HG03097 (cell line): ENCODE measurements around the gene ITGA3.

Experiments
- ATAC-seq: cut with Tn5 transposase; IDR thresholded peaks from one replicate; pipeline ENCODE4 v1.9.1; 2021; ENCODE audit not compliant: unreplicated experiment, low FRiP score

The ITGA3 gene

DNA sequence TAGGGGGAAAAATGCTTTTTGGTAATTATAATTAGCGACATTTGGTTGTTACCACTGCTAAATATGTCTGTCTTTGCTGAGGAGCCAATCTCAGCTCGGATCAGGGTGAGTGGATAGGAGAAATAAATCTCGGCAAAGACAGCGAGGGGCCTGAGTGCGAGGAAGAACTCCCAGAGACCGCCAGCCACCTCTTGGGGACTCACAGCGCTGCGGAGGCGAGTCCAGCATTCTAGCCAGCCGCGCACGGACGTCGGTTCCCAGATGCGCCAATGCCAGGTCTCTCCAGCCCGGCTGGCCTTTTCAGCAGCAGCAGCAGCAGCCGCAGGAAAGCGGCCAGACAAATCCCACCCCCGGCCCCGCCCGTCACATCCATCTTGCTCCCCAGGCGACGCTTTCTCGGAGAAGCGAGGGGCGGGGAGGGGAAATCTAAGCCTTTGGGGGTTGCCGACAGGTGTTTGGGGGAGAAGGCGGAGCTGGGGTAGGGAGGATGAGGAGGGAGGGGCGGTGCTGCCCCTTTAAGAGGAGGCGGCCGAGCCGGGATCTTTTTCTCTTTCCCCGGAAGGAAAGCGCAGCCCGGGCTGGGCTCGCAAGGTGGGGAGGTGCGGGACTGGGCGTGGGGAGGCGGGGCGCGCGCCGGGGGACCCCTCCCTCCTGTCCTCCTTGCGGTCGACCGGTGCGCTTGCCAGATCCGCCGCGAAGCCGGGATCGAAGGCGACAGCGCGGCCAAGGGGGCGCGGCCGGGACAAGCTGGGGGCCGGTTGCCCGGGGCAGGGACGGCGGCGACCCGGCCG, at the start of gene ITGA3:
TSS of gene ITGA3 (plus strand) at position 685 of the 791 bp plus-strand sequence. CDS start 330 bp downstream, outside the sequence.
- ATAC-seq: no peak

DNA sequence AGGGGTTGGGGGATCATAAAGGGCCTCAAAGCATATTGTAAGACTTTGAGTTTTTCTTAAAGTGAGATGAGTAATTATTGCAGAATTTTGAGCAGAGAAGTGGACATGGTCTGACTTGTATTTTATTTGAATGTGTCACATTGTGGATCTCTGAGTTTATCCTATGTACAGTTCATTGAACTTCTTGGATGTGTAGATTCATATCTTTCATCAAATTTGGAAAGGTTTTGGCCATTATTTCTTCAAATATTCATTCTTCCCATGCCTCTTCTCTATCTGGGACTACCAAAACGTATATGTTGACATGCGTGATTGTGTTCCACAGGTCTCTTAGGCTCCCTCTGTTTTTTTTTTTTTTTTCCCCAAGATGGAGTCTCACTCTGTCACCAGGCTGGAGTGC, 46.6 kb upstream of the ITGA3 start:
- ATAC-seq: no peak

DNA sequence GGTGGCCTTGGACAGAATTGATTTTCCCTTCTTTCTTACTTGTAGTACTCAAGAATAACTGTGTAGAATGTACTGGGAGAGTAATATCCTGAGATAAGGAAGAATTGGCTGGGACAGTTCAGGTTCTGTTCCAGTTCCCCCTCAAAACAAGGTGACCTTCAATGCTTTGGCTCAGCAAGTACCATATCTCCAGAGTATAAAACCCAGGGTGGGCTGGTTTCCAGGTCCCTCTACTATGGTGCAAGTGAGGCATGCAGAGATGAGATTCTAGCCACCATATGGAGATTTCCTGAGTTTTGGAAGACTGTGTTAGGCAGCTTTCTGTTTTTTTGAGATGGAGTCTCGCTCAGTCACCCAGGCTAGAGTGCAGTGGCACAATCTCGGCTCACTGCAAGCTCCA, 42.8 kb upstream of the ITGA3 start:
- no peak for ATAC-seq

DNA sequence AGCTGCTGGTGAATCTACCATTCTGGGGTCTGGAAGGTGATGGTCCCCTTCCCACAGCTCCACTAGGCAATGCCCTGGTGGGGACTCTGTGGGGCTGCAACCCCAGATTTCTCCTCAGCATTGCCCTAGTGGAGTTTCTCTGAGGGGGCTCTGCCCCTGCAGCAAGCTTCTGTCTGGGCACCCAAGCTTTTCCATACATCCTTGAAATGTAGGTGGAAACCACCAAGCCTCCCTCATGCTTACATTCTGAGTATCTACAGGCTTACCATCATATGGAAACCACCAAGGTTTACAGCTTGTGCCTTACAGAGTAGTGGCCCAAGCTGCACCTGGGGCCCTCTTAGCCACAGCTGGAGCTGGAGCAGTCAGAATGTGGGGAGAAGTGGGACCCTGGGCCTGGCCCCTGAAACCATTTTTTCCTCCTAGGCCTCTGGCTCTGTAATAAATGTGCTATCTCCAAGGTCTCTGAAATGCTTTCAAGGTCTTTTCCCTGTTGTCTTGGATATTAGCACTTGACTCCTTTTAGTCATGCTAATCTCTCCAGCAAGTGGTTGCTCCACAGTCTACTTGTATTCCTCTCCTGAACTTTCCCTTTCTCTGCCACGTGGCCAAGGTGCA, 41.3 kb upstream of the ITGA3 start:
- ATAC-seq: no peak

DNA sequence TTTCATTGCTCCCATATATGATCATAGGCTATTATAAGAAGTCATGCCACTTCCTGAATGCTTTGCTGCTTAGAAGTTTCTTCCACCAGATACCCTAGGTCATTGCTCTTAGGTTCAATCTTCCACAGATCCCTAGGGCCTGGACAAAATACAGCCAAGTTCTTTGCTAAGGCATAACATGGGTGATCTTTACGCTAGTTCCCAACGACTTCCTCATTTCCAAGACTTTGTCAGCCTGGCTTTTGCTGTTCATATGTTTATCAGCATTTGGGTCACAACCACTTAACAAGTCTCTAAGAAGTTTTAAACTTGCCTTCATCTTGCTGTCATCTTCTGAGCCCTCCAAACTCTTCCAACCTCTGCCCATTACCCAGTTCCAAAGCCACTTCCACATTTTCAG, 40.8 kb upstream of the ITGA3 start:
- no peak for ATAC-seq

DNA sequence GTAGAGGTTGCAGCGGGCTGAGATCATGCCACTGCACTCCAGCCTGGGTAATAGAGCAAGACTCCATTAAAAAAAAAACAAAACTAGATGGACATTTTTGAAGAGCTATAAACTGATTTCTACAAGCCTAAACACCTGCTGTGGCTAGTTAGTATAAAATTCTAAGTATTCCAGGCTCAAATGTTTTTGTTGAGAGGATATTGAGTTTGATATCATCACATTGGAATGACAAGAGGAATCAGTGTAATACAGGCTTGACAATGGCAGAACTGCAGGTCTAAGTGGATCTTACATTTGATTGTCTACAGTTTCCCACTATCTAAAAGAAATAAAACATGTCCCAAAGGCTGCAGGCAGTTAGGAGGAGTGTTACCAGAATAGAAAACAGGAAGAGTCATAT, 37.0 kb upstream of the ITGA3 start:
- no peak for ATAC-seq

DNA sequence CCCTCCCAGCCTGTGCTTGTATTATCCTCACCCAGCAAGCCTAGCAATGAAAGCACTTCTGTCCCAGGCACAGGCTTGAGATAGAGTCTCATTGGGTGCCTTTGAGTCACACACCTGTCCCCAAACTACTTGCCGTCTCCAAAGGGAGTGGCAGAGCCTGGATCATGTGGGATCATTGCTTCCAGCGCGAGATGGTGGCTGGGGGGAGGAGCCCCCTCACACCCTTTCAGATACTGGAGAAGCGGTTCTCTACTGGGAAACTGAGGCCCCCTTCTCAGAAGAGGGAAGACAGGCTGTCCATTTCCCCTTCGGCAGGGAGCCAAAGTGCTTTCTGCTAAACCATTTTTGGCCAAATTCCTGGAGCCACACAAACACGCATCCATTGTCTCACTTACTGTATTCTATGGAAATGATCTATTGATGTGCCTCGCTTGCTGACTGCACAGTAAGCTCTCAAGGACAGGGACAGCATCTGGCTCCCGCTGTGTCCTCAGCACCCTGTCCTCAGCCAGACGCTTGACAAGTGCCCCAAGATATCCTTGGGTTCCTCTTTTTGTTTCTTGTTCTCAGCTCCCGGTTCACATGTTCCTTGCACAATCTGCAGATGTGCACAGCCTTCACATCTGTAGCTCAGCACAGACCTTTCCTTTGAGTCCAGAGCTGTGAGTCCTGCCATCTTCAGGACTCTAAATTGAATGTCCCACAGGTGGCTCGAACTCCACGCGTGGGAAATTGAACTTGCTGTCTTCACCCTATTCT, 34.9 kb upstream of the ITGA3 start:
- ATAC-seq: no peak

DNA sequence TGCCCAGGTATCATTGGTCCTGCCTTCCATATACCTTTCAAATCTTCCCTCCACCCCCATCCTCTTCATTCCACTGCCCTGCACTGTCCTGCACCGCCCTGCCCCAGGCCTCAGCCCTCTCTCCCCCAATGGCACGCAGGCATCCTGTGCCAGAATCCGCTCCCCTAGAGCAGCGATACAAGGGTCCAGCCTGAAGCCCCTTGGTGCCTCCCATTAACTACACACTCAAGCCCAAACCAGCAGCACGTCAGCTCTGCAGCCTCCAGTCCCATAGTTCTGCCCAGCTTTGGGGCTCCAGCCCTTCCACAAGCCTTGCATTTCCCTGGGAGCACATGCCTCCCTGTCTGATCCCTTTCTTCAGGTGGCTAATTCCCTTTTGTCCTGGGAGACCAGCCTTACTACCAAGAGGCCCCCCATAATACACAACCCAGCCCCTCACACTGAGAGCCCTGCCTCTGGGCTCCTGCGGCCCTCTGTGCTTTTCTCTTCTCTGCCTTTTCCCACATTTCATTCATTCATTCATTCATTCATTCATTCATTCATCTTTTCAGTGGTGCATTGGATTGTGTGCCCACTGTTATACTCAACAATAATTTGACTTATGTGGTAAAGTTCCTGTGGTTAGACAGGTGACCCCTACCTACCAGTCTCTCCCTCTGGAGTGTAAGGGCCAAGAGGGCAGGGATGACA, 34.1 kb upstream of the ITGA3 start:
- ATAC-seq: no peak

DNA sequence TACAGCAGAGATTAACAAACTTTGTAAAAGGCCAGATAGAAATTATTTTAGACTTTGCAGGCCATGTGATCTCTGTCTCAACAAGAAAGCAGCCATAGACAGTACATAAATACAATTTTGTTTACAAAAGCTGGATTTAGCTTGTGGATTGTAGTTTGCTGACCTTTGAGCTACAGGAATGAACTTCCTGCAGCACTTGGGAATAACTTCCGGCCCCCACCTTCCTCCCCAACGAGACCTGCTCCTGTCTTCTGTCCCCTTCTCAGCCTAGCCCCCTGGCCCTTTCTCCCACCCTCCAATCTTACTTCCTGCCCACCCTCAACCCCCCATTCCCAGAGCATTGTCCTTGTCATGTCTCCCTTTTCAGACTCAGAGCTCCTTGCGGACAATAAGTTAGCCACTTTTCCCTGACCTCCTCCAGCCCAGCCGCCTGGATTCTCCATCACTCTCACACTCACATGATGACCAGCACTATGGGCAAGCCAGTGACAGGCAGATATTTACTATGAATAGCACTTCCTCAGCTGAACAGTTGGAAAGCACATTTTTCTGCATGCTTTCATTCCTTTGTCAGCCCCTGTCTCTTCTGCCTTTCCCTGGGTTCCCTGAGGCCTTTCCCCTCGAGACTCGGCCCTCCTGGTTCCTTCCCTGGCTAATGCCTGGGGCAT, 33.3 kb upstream of the ITGA3 start:
- no peak for ATAC-seq

DNA sequence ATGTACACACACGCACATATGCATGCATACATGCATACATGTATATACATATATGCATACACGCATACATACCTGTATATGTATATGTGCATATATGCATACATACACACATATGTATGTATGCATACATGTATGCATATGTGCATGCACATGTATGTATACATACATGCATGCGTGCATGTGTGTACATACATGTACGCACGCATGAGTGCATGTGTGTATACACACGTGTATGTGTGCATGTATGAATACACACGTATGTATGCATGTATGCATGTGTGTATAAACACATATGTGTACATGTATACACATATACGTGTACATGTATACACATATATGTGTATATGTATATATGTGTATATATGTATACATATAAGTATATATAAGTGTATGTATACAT, 32.4 kb upstream of the ITGA3 start:
- no peak for ATAC-seq

DNA sequence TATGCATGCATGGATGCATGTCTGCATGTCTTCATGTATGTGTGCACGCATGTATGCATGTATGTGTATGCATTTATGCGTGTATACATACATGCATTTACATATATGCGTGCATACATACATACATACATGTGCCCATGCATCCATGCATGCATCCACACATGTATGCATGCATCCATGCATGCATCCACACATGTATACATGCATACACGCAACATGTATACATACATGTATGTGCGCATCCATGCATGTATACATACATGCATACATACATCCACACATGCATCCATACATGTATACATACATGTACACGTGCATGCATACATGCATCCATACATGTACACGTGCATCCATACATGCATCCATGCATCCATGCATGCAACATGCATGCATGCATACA, 31.1 kb upstream of the ITGA3 start:
- ATAC-seq: no peak

DNA sequence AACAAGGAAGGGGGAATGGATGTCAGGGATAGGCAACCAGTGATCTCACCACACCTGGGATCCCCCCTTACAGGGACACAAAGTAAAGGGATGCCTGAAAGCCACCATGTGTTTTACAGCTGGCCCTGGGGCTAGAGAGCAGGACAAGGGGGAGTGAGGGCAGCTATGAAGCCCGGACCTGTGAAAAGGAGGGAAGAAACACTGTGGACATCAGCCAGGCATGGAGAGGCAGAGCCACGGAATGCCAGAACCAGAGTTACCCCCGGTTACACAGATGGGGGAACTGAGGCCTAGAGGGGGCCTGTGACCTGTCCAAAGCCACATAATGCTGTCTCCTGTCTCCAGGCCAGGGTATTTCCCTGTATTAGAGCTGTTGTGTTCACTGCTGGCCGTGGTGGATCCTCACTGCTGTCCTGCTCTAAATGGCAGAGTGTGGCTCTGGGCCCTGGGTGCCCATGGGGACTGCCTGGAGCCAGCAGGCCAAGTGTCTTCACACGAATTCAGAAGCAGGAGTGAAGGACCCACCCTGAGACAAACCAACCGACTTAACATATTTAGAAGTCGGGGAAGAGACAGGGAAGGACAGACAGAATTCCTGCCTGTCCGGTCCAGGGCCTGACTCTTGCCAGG, 29.7 kb upstream of the ITGA3 start:
- no peak for ATAC-seq

DNA sequence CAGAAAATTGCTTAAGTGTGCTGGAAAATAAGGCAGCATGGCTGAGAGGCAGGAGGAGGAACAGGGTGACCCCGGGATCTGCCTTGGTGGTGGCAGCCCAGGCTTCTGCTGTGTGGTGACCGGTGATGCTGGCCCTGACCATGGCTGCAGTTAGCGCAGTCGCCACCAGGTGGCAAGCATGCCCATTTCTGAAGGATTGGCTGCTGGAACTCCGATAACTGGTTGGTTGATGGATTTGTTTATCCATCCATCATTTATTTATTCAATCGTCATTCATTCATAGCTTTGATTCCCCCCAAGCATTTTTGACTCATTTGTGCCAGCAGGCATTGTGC, 29.1 kb upstream of the ITGA3 start:
- no peak for ATAC-seq

DNA sequence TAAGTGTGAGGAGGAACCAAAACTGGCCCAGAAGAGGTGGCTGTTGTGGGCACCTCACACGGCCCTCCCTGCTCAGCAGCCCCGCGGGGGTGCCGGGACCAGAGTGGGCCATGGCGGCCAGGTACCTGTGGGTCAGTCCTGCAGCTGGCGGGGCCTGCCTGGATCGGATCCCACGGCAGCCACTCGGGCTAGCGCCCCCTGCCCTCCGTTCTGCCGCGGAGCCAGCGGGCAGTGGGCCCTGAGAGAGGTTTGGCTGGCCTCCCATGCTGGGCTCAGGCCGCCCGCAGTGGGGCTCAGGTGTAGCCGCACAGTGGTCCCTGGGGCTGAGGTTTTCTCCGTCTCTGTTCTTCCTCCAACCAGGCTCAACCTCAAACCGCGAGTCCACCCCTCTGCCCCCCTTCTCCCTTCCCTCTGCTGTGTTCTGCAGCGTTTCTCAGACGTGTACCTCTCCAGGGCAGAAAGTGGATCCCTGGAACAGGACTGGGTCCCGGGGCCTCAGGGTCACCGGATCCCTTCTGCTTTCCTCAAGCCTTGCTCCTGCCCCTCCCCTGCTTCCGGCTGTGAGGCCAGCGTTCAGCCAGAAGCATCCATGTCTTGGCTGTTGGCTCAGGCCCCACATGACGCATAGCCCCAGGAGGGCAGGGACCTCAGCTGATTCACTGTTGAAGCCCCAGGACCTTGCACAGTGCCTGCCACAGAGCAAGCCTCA, 28.6 kb upstream of the ITGA3 start:
- no peak for ATAC-seq

DNA sequence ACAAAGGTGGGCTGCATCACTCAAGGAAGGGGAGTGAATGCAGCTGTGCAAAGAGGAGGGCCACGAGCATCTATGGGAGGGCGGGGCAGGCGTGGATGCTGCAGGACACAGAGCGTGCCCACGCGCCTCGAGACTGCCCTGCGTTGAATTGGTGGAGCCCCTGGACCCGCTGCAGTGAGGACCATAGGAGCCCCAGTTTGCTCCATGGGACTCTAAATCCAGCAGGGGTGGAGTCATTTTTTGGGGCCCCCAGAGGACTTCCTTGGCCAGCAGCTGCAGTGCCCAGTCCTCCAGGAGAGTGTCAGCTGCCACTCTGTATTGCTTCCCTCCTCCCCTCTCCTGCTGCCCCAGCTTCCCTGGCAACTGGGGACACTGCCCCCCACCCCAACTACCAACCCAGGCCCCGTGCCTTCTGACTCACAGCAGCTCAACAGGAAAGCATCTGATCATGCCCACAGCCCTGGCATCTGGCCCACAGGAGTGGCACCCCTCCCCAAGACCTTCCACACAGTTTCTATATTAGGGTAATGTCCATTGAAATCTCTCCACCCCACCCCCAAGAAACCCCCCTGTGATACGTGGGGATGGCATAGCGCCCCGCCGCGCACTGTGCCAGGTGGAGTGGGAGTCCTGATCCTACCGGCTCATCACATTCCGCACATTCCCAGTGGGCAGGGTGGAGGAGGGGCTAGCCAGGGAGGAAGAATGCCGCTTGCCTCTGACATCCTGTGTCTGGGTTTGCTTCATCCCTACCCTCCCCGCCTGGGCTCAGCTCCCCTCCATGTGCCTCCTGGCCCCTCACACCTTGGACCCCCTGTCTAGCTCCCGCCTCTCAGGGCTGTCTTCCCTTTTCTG, 27.8 kb upstream of the ITGA3 start:
- ATAC-seq: no peak

DNA sequence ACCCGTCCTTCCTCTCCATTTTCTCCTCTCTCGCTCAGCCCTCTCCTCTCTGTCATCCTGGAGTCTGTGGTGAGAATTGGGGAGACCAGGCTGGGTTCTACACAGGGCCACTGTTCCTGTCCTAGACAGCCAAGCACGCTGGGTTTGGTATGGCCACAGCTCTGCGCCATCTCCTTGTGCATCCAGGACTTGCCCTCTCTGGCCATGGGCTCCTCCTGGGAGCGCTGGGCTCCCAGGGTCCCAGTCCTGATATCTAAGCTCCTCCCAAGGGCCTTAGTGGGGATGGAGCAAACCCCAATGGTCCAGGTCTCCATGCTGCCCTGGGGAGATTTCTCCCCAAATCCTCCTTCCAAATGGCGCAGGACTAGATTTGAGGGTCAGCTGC, 27.2 kb upstream of the ITGA3 start:
- no peak for ATAC-seq

DNA sequence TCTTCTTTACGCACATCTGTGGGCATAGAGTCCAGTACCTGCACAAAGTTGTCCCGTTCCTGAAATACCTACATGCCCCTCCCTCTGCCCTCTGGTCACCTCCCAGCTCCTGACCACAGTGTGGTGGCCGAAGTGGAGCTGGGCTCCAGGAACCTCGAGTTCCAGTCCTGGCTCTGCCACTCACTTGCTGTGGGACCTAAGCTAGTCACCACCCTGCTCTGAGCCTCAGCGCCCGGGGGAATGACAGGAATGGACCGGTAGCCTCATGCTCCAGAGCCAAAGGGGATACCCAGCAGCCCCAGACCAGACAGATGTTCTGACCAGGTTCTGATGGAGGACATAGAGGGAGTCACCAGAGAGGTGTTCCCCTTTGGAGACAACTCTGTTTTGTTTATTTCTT, 26.7 kb upstream of the ITGA3 start:
- ATAC-seq: no peak

DNA sequence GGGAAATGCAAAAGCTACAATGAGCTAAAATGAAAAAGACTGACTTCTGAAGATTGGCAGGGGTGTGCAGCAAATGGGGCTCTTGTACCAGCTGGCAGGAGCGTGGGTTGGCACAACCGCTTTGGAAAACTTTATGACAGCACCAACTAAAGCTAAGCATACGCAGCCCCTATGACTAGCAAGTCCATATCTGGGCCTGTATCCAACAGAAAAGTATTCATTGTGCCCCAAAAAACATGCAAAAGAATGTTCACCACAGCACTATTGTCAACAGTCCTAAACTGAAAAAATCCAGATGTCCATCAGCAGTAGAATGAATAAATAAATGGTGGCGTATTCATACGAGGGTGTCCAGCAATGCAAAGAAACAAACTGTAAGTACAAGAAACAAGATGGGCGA, 22.6 kb upstream of the ITGA3 start:
- no peak for ATAC-seq
